Measurements from ENCODE around the gene GALNTL6.
A peak's percentile ranks its signal among the peaks of the same experiment; 100 is the strongest.

Gene GALNTL6

DNA sequence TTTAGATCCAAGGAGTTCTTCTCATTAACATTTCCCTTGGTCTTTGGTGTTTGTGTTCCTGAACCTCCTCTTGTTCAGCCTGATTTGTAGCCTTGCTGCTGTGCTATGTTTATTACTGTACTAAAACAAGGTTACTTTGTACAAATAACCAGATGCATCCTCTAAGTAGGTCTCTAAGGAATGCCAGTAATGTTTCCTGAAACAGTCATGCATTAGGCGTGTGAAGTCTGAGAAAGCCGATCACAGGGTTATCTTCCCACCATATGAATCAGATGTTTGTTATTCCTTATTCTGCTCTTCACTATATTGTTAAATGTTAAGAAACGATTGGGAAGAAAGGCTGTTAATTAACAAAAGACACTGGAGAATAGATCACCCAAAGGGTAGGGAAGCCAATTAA lies 66.9 kb downstream of the GALNTL6 start:
- FAIRE-seq (no peak), DNase-seq (ENCODE audit: low spot score) (peak; percentile 21)

GRCh38 chr4:171889681-171890080 lies 76.5 kb downstream of the GALNTL6 start:
- no peak for DNase-seq (ENCODE audit: low spot score)
- no peak for FAIRE-seq

GRCh38 chr4:171891038-171891437 lies 77.8 kb downstream of the GALNTL6 start:
- FAIRE-seq (no peak), DNase-seq (ENCODE audit: low spot score) (no peak)

DNA sequence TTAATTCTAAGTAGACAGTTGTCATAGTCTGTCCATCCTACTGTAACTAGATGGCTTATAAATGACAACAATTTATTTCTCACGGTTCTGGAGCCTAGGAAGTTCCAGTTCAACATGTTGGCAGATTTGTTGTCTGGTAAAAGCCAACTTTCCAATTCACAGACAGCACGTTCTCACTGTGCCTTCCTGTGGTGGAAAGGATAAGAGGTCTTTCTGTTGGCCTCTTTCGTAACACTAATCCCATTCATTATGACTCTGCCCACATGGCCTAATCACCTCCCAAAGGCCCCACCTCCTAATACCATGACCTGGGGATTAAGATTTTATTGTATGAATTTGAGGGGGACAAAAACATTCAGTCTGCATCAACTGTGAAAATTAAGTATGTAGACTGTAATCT lies 83.2 kb downstream of the GALNTL6 start:
- FAIRE-seq (no peak), DNase-seq (ENCODE audit: low spot score) (no peak)

DNA sequence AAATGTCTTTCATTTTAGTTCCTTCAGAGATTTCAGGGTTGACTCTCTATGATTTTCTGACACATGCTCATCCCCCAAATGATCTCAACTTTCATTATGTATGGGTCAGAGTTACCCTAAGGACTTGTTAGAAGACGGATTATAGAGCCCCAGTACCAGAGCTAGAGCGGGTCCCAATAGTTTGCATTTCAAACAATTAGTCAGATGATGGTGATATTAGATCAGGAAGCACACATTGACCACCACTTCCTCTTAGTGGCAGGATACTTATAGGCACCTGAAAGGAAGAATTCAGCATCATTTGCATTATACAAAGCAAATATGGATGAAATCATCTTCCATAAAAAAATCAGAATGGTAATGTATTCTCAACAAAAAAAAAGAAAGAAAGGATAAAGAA lies 106.1 kb downstream of the GALNTL6 start:
- DNase-seq (ENCODE audit: low spot score), result no peak
- FAIRE-seq, result no peak

DNA sequence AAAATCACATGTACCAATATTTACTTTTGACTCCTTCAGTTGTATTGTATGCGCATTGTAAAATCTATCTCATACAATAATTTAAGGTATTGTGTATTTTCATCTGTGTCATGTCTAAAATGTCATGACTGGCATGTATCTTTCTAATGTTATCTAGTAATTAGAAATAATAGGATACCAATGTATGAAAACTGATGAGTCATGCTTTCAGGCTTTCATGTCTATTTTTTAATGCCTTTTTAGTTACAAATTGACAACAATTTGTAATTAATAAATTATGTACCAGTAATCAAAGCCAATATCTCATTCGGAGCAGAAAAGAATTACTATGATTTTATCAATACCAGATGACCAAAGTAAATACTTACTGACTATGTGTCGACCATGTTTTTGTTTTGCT lies 107.7 kb downstream of the GALNTL6 start:
- FAIRE-seq, result no peak
- no peak for DNase-seq (ENCODE audit: low spot score)

DNA sequence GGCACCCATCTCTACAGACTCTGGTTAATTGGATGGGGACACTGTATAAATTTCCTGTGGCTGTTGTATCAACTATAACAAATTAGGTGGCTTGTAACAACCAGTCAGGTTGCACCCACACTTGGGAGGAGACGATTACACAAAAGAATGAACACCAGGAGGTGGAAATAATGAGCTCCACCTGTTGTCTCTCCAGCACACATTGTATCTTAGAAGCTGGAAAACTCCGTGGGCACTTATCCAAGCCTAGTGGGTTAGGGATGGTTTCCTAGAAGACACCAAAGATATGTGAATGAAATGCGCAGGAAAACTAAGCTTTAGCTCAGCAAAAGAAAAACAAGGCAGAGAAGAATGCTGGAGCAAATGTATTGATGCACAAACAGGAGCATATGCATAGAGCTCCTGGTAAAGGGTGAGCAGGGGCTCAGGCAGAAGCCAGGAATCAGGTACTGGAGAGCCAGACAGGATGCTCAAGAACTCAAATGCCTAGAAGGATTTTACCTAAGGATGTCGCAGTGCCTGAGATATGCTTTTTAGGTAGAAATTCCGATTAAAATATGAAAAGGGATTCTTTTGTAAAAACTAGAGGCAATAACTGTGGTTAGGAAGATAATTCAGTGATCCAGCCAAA lies 111.7 kb downstream of the GALNTL6 start:
- DNase-seq (ENCODE audit: low spot score), result no peak
- no peak for FAIRE-seq

- FAIRE-seq, result no peak
- DNase-seq (ENCODE audit: low spot score), result no peak
Measured at GRCh38 chr4:171928336-171928735, 115.1 kb downstream of the GALNTL6 start.

GRCh38 chr4:171929477-171929876 lies 116.3 kb downstream of the GALNTL6 start:
- DNase-seq (ENCODE audit: low spot score), result no peak
- FAIRE-seq, result no peak

GRCh38 chr4:171929907-171930306 lies 116.7 kb downstream of the GALNTL6 start:
- DNase-seq (ENCODE audit: low spot score) (no peak), FAIRE-seq (no peak)

DNA sequence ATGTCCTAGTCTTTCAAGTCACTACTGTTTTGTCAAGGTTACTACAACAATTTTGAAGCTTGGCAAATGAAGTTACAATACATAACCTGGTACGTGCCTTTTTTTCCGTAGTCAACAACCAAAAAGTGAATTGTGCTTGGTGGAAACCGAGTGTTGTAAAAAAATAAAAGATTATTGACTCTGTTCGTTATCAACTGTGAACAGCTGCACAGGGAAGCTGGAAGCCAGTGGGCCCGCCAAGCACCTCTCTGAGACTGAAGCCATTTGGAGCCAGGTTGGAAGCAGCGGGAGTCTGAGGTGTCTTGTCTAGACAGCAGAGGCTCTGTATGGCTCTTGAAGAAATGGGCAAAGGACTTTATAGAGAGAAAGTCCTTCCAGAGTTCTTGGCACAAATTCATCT lies 119.0 kb downstream of the GALNTL6 start:
- no peak for DNase-seq (ENCODE audit: low spot score)
- no peak for FAIRE-seq

- DNase-seq (ENCODE audit: low spot score) (no peak), FAIRE-seq (no peak)
Measured at GRCh38 chr4:171940656-171941055, 127.5 kb downstream of the GALNTL6 start.

GRCh38 chr4:171947400-171947799 lies 134.2 kb downstream of the GALNTL6 start:
- FAIRE-seq (no peak), DNase-seq (ENCODE audit: low spot score) (no peak)

DNA sequence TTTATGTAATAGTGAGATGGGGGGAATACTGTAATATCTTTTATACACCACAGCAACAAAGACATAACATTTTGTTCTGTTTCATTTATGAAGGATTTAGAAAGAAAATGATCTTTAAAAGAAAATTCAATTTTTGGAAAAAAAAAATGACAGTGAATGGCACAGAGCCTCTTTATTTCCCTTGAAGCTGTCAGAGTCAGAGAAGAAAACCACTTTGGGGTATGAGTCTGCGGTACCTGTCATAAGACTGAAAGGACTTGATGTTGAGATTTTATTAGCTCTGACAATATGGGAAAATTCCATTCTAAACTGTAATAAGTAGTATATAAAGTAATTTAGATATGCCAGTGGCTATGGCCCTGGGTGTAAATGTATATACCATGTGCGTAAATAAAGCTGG lies 134.8 kb downstream of the GALNTL6 start:
- FAIRE-seq (no peak), DNase-seq (ENCODE audit: low spot score) (no peak)

GRCh38 chr4:171954650-171955049 lies 141.4 kb downstream of the GALNTL6 start:
- FAIRE-seq (no peak), DNase-seq (ENCODE audit: low spot score) (no peak)

DNA sequence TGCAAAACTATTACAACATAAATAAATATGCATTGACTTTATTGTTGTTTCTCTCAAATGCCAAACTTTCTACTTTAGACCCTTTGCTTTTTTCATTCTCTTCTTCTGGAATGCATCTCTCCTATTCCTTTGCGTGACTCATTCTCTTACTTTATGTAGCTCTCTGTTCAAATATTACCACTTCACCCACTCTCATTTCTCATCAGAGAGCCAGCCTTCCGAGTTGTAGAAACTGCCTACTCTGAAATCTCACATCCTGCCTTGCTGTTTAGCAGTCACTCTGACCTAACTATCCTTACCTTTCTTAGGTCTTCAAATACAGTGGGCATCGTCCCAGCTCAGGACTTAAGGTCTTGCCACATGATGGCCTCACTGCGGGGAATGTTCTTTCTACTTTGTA lies 143.5 kb downstream of the GALNTL6 start:
- no peak for FAIRE-seq
- DNase-seq (ENCODE audit: low spot score), result no peak

- DNase-seq (ENCODE audit: low spot score) (no peak), FAIRE-seq (no peak)
Measured at GRCh38 chr4:171962110-171962509, 148.9 kb downstream of the GALNTL6 start.

DNA sequence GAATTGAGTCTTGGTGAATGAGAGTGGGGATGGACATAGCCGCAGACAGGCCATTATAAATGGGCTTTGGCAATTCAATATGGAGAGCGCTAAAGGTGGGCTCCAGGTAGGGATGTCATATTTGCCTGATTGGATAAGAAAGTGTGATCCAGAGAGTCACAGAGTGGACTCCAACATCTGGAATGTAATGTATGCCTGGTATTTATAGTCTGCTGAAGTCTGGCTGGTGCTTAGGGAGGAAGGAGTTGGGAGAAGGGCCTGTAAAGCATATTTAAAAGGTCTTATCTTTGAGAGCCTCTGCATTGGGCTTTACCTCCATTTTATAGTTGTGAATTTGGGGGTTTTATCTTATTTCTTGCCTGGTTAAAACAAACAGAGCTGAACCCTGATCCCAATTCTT lies 153.2 kb downstream of the GALNTL6 start:
- DNase-seq (ENCODE audit: low spot score) (no peak), FAIRE-seq (no peak)

- FAIRE-seq (no peak), DNase-seq (ENCODE audit: low spot score) (no peak)
Measured at GRCh38 chr4:171978216-171978615, 165.0 kb downstream of the GALNTL6 start.

DNA sequence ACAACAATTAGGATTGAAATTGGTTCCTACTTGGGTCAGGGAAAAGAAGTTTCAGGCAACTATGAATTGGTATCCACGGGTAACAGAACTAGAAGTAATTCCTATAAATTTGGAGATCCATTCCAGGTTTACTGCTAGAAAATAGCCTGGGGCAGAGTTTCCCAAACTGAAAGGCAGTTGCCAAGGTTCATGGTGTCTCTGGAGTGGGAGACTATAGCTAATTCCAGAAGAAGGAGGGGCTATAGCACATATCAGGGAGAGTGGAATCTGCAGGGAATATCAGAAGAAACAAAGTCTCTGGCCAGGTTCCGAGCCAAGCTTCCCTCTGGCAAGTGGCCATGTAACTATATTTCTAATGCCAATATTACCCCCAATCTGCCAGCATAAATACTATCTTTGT lies 166.3 kb downstream of the GALNTL6 start:
- no peak for FAIRE-seq

DNA sequence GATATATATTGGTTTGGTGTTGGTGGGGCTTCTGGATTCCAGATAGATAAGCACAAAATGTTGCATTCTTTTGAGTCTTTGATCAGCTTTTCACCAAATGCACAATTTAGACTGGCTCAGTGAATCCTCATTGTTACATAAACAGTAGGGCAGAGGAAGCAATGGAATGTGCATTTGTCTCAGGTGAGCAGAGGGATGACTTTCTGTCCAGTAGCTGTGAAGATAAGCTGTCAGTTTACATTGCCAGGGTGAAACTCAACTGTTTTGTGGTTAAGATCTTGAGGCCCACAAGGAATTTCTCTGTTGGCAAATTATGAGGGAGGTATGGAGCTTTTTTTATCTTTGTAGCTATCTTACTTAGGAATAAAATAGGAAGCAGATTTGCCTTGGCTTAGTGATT lies 168.0 kb downstream of the GALNTL6 start:
- DNase-seq (ENCODE audit: low spot score) (no peak), FAIRE-seq (no peak)

More for the DNA sequence above, 166.3 kb downstream of the GALNTL6 start:
- no peak for DNase-seq (ENCODE audit: low spot score)

DNA sequence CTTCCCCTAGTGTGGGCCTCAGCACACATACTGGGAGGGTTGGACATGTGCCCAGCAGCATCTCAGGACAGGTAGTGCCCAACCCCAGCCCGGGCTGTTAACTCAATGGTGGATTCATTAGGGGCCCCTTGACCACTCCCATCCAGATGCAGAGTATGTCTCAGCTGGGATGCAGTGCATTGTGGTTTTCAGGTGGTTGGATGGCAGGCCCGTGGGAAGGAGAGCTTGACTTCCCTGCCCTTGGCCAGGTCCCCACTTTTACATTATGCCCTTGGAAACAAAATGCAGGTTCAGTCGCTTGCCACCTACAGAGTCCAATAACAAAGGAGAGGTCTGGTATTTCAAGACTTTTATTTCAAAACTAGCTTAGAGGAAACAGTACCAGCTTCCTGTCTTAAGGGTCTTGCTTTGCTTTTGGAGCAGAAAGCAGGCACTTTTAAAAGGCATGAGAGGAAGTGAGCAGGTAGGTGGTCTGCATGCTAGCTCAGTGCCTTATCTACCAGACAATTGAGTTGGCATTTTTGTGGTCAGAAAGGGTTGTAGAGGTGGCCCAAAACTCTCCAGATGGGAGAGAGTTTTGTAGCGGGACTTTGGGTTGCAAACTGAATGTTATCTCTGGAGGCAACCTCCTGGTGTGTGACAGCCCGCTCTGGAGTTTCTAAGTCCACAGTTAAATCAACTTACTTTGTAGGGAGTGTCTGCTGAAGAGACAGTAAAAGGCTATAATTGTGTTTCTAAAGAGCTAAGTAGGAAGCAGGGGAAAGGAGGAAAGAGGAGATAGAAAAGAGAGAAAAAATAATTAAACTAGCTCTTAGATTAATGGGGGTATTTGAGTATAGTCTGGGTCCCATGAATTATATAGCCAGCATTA lies 171.0 kb downstream of the GALNTL6 start:
- FAIRE-seq, result no peak

DNA sequence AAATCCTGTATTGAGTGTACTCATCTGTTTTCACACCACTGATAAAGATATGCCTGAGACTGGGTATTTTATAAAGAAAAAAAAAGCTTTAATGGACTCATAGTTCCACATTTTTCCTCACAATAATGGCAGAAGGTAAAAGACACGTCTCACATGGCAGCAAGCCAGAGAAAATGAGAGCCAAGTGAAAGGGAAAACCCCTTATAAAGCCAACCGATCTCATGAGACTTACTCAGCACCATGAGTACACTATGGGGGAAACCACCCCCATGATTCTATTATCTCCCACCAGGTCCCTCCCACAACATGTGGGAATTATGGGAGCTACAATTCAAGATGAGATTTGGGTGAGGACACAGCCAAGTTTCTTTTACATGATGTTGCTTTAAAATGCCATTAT lies 171.9 kb downstream of the GALNTL6 start:
- DNase-seq (ENCODE audit: low spot score), result peak; percentile 6
- FAIRE-seq, result no peak

More for the DNA sequence above, 171.0 kb downstream of the GALNTL6 start:
- no peak for DNase-seq (ENCODE audit: low spot score)

Data from RCC 7860 (cell line).